Measurements from ENCODE around the gene GPR151.

Gene GPR151

GRCh38 chr5:146519554-146519953, 3.6 kb upstream of the GPR151 start:
- no peak for DNase-seq

- no peak for DNase-seq
Measured at GRCh38 chr5:146515473-146516150, 378 bp downstream of the GPR151 start.

- DNase-seq = no peak
Measured at GRCh38 chr5:146514575-146514974, 1.4 kb downstream of the GPR151 start.

GRCh38 chr5:146513462-146513861, 2.5 kb downstream of the GPR151 start:
- DNase-seq = no peak

- no peak for DNase-seq
Measured at GRCh38 chr5:146510559-146511125, 5.3 kb downstream of the GPR151 start.

GRCh38 chr5:146507428-146507827, 8.6 kb downstream of the GPR151 start:
- no peak for DNase-seq

GRCh38 chr5:146499680-146500079, 16.3 kb downstream of the GPR151 start:
- DNase-seq = no peak

- no peak for DNase-seq
Measured at GRCh38 chr5:146494656-146495055, 21.3 kb downstream of the GPR151 start.

- DNase-seq = no peak
Measured at GRCh38 chr5:146490089-146490843, 25.7 kb downstream of the GPR151 start.

GRCh38 chr5:146484714-146485391, 31.1 kb downstream of the GPR151 start:
- no peak for DNase-seq

GRCh38 chr5:146482775-146483174, 33.2 kb downstream of the GPR151 start:
- no peak for DNase-seq

- no peak for DNase-seq
Measured at GRCh38 chr5:146475906-146476305, 40.1 kb downstream of the GPR151 start.

GRCh38 chr5:146475190-146475780, 40.7 kb downstream of the GPR151 start:
- DNase-seq = no peak

- no peak for DNase-seq
Measured at GRCh38 chr5:146474065-146474464, 41.9 kb downstream of the GPR151 start.

GRCh38 chr5:146467760-146468159, 48.2 kb downstream of the GPR151 start:
- no peak for DNase-seq

GRCh38 chr5:146466521-146467349, 49.3 kb downstream of the GPR151 start:
- DNase-seq = no peak

- no peak for DNase-seq
Measured at GRCh38 chr5:146463446-146463845, 52.5 kb downstream of the GPR151 start.

Measured in NCI-H1092 (cell line).